Right atrium auricular region (tissue), 2 donors: Measurements from ENCODE around the gene RNASEH2B. TPM values are rescaled to one million over a fixed set of nuclear protein-coding genes. Genes with fewer than 3 reads are reported as not detected.

ENCODE experiments used
- DNase-seq: peaks from one replicate; pipeline ENCODE4 v3.0.0-alpha.2; 2019; ENCODE audit warnings: low spot score
- H3K27ac ChIP-seq, 2 donors: fragments of 200-600 bp; sonication (generic); 1 replicate in 1 of 2; 2 replicates in 1 of 2; pipeline ENCODE4 v1.5.1; 2016 to 2019
- H3K27me3 ChIP-seq, 2 donors: fragments of 200-600 bp; sonication (generic); one replicate each; pipeline versions ENCODE4 v1.5.1 to v1.6.0; 2017 to 2019
- H3K36me3 ChIP-seq: fragments of 200-600 bp; sonication (generic); one replicate; pipeline ENCODE4 v1.5.1; 2016
- H3K4me1 ChIP-seq, 2 donors: fragments of 200-600 bp; sonication (generic); one replicate each; pipeline versions ENCODE4 v1.5.1 to v1.6.0; 2017 to 2019
- H3K4me3 ChIP-seq, 2 donors: fragments of 200-600 bp; sonication (generic); 1 replicate in 1 of 2; 2 replicates in 1 of 2; pipeline ENCODE4 v1.5.1; 2017 to 2019; ENCODE audit warnings: mild to moderate bottlenecking in 1 of 2, moderate library complexity in 1 of 2
- H3K9me3 ChIP-seq, 2 donors: fragments of 200-600 bp; sonication (generic); one replicate each; pipeline ENCODE4 v1.5.1; 2019
- CTCF ChIP-seq, 2 donors: fragments of 200-600 bp; sonication (generic); IDR thresholded peaks; one replicate each; pipeline ENCODE4 v1.5.1; 2019; ENCODE audit warnings: antibody characterized with exemption in 2 of 2
- total RNA-seq, 2 donors: library from RNA; depleted of rRNA; stranded (reverse); fragments of >200 nt; gene quantifications; one replicate each; pipeline ENCODE4 v1.1.0, GENCODE V29; 2016

RNASEH2B gene
- 10 to 100 TPM; 22.9 to 36.9 TPM for total RNA-seq

GRCh38 chr13:50909605-50910484 lies at the start of gene RNASEH2B:
Gene RNASEH2B, plus strand, starts transcription at chr13:50909791. Its CDS starts 286 bp downstream, at chr13:50910077.
- peaks cover 0 to 21% of the 10 kb centered on the region in 2 donors for H3K4me1 ChIP-seq
- H3K27me3 ChIP-seq: no peaks in the 10 kb centered on the region
- peak; percentile 70 for DNase-seq
- H3K36me3 ChIP-seq: no peaks in the 10 kb centered on the region
- peak within 1 kb of the TSS; percentile 85 to 88 for H3K27ac ChIP-seq
- peak in 1 of 2 donors; percentile 33 for TF ChIP-seq CTCF (IDR thresholded peaks at IDR 0.05)
- H3K4me3 ChIP-seq: peak within 1 kb of the TSS; percentile 72 to 90
- no peaks in the 10 kb centered on the region for H3K9me3 ChIP-seq

- H3K4me3 ChIP-seq: no peak overlapping the region
- H3K27me3 ChIP-seq: no peaks in the 10 kb centered on the region
- TF ChIP-seq CTCF (IDR thresholded peaks at IDR 0.05): no peak
- no peaks in the 10 kb centered on the region for H3K36me3 ChIP-seq
- H3K4me1 ChIP-seq: no peaks in the 10 kb centered on the region
- no peak overlapping the region for H3K27ac ChIP-seq
- no peak for DNase-seq
- H3K9me3 ChIP-seq: no peaks in the 10 kb centered on the region
Measured at GRCh38 chr13:50864492-50864891, 45.1 kb upstream of the RNASEH2B start.

GRCh38 chr13:50866817-50867636 lies 42.6 kb upstream of the RNASEH2B start:
- Histone ChIP-seq H3K9me3 (no peaks in the 10 kb centered on the region), H3K27me3 (no peaks in the 10 kb centered on the region), H3K27ac (no peak overlapping the region), H3K4me3 (no peak overlapping the region), H3K4me1 (no peaks in the 10 kb centered on the region), H3K36me3 (no peaks in the 10 kb centered on the region)
- no peak for TF ChIP-seq CTCF (IDR thresholded peaks at IDR 0.05)
- no peak for DNase-seq

- no peak for TF ChIP-seq CTCF (IDR thresholded peaks at IDR 0.05)
- no peak overlapping the region for H3K27ac ChIP-seq
Measured at GRCh38 chr13:50867637-50867945, 42.0 kb upstream of the RNASEH2B start.

GRCh38 chr13:50871405-50871804 lies 38.2 kb upstream of the RNASEH2B start:
- H3K4me1 ChIP-seq: no peaks in the 10 kb centered on the region
- H3K9me3 ChIP-seq: no peaks in the 10 kb centered on the region
- no peak overlapping the region for H3K27ac ChIP-seq
- H3K36me3 ChIP-seq: no peaks in the 10 kb centered on the region
- H3K4me3 ChIP-seq: no peak overlapping the region
- no peaks in the 10 kb centered on the region for H3K27me3 ChIP-seq
- no peak for DNase-seq
- no peak for TF ChIP-seq CTCF (IDR thresholded peaks at IDR 0.05)

More at GRCh38 chr13:50867637-50867945, 42.0 kb upstream of the RNASEH2B start:
- H3K4me3 ChIP-seq: no peak overlapping the region
- no peaks in the 10 kb centered on the region for H3K4me1 ChIP-seq
- H3K27me3 ChIP-seq: no peaks in the 10 kb centered on the region
- H3K36me3 ChIP-seq: no peaks in the 10 kb centered on the region
- no peaks in the 10 kb centered on the region for H3K9me3 ChIP-seq
- DNase-seq: no peak
